CD4-positive, alpha-beta T cell treated with Interleukin-6 for 4 hours (primary cell): ENCODE measurements around the gene MSH4.

Experiments used
- DNase-seq: peaks from one replicate; pipeline ENCODE4 v3.0.0-alpha.2; 2020; ENCODE audit warnings: mixed read lengths

Gene MSH4

GRCh38 chr1:75950176-75950575 is 153.5 kb downstream of the MSH4 start:
- DNase-seq: no peak

- DNase-seq: no peak
Measured at GRCh38 chr1:75952016-75952415, 155.3 kb downstream of the MSH4 start.

GRCh38 chr1:75953461-75953860 is 156.8 kb downstream of the MSH4 start:
- no peak for DNase-seq

- no peak for DNase-seq
Measured at GRCh38 chr1:75954586-75954985, 157.9 kb downstream of the MSH4 start.
